ENCODE data around the gene C18orf32.

The C18orf32 gene

GRCh38 chr18:49446481-49446880 lies 40.6 kb downstream of the C18orf32 start:
- peaks cover 42% of the 10 kb centered on the region for H3K9me3 Mint-ChIP-seq

GRCh38 chr18:49444581-49444980 lies 42.5 kb downstream of the C18orf32 start:
- Mint-ChIP-seq H3K27me3 (ENCODE audit: low read depth, poor library complexity) (no peaks in the 10 kb centered on the region), H3K4me1 (no peaks in the 10 kb centered on the region), H3K4me3 (no peak overlapping the region), H3K36me3 (ENCODE audit: low read depth) (peaks cover 33% of the 10 kb centered on the region), H3K9me3 (peaks cover 26% of the 10 kb centered on the region), H3K27ac (no peak overlapping the region)
- TF ChIP-seq CTCF (IDR thresholded peaks at IDR 0.05) = no peak
- DNase-seq = no peak

More at GRCh38 chr18:49446481-49446880, 40.6 kb downstream of the C18orf32 start:
- Mint-ChIP-seq H3K4me1 (no peaks in the 10 kb centered on the region), H3K4me3 (no peak overlapping the region), H3K27ac (no peak overlapping the region), H3K36me3 (ENCODE audit: low read depth) (peaks cover 49% of the 10 kb centered on the region), H3K27me3 (ENCODE audit: low read depth, poor library complexity) (no peaks in the 10 kb centered on the region)
- no peak for DNase-seq
- no peak for TF ChIP-seq CTCF (IDR thresholded peaks at IDR 0.05)

- DNase-seq = no peak
- H3K27ac Mint-ChIP-seq = no peak overlapping the region
- peaks cover 26% of the 10 kb centered on the region for H3K36me3 Mint-ChIP-seq (ENCODE audit: low read depth)
- H3K4me3 Mint-ChIP-seq = no peak overlapping the region
- H3K27me3 Mint-ChIP-seq (ENCODE audit: low read depth, poor library complexity) = no peaks in the 10 kb centered on the region
- no peak for TF ChIP-seq CTCF (IDR thresholded peaks at IDR 0.05)
- no peaks in the 10 kb centered on the region for H3K4me1 Mint-ChIP-seq
- H3K9me3 Mint-ChIP-seq = peaks cover 19% of the 10 kb centered on the region
Observed at GRCh38 chr18:49443837-49444236, 43.2 kb downstream of the C18orf32 start.

- no peaks in the 10 kb centered on the region for H3K9me3 Mint-ChIP-seq
- DNase-seq = no peak
- no peak overlapping the region for H3K27ac Mint-ChIP-seq
- H3K4me3 Mint-ChIP-seq = no peak overlapping the region
- no peaks in the 10 kb centered on the region for H3K27me3 Mint-ChIP-seq (ENCODE audit: low read depth, poor library complexity)
- H3K36me3 Mint-ChIP-seq (ENCODE audit: low read depth) = peaks cover 2% of the 10 kb centered on the region
- no peak for TF ChIP-seq CTCF (IDR thresholded peaks at IDR 0.05)
- H3K4me1 Mint-ChIP-seq = no peaks in the 10 kb centered on the region
Observed at GRCh38 chr18:49441338-49441938, 45.6 kb downstream of the C18orf32 start.

- DNase-seq = no peak
- H3K36me3 Mint-ChIP-seq (ENCODE audit: low read depth) = no peaks in the 10 kb centered on the region
- H3K27me3 Mint-ChIP-seq (ENCODE audit: low read depth, poor library complexity) = no peaks in the 10 kb centered on the region
- H3K9me3 Mint-ChIP-seq = no peaks in the 10 kb centered on the region
- H3K4me1 Mint-ChIP-seq = no peaks in the 10 kb centered on the region
- no peak for TF ChIP-seq CTCF (IDR thresholded peaks at IDR 0.05)
- no peak overlapping the region for H3K27ac Mint-ChIP-seq
- H3K4me3 Mint-ChIP-seq = no peak overlapping the region
Observed at GRCh38 chr18:49435170-49435569, 51.9 kb downstream of the C18orf32 start.

DNA sequence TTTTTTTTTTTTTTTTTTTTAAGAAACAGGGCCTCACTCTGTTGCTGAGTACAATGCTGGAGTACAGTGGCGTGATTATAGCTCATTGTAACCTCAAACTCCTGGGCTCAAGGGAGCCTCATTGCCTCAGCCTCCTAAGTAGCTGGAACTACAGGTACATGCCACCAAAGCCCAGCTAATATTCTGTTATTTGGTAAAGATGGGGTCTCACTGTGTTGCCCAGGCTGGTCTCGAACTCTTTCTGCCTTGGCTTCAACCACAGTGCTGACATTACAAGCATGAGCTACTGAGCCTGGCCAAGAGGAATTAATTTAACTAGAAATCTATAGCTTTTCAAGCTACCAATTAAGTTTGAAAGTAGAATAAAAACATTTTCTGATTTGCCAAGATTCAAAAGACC lies 54.4 kb downstream of the C18orf32 start:
- Mint-ChIP-seq H3K27ac (no peak overlapping the region), H3K36me3 (ENCODE audit: low read depth) (peaks cover 17% of the 10 kb centered on the region), H3K27me3 (ENCODE audit: low read depth, poor library complexity) (no peaks in the 10 kb centered on the region), H3K4me3 (no peak overlapping the region), H3K4me1 (peaks cover 5% of the 10 kb centered on the region), H3K9me3 (no peaks in the 10 kb centered on the region)
- DNase-seq = no peak
- no peak for TF ChIP-seq CTCF (IDR thresholded peaks at IDR 0.05)
